GM19463 (cell line): ENCODE measurements around the gene GOLGA8K.
"Not testable (repeated sequence)": the region's sequence is repeated elsewhere in the genome, so short reads cannot be mapped to it uniquely, and the experiment has no call there.

Source experiments
- ATAC-seq: cut with Tn5 transposase; IDR thresholded peaks from one replicate; pipeline ENCODE4 v1.9.1; 2021; ENCODE audit warnings: mild to moderate bottlenecking, moderate library complexity; ENCODE audit not compliant: unreplicated experiment

The GOLGA8K gene

DNA sequence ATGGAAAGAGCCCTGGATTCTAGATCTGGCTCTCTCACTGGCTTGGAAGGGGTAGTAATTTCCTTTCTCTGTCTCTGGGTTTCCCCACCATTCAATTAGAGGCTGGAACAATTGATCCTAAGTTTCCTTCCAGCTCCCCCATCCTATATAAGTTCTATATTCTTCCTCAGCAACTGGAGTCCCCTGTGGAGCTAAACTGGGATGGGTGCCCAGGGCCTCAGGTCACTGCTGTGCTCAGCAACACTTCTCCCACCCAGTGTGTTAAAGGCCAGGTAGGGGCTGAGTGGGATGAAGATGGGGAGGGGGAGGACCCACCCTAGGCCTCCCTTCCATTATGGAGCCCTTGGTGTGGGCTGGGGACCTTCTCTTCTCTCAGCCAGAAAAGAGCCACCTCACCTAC, 46.2 kb downstream of the GOLGA8K start:
- ATAC-seq, result not testable (repeated sequence)

DNA sequence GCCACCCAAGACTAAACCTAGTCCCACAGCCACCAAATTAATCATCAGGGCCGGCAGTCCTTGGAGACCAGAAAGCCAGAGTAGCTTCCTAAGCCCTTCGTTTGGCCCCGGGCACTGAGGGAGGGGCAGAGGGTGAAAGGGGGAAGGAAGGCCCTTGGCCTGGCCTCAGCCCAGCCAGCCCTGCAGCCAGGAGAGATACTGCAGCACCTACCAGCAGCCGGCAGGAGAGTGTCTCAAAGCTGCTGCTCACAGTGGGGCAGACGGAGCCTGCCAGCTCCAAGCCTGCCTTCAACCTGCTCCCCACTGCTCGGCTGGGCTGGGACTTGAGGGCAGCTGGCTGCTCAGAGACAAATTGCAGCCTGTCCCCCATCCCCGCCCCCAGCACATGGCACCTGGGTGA, 50.3 kb downstream of the GOLGA8K start:
- not testable (repeated sequence) for ATAC-seq

DNA sequence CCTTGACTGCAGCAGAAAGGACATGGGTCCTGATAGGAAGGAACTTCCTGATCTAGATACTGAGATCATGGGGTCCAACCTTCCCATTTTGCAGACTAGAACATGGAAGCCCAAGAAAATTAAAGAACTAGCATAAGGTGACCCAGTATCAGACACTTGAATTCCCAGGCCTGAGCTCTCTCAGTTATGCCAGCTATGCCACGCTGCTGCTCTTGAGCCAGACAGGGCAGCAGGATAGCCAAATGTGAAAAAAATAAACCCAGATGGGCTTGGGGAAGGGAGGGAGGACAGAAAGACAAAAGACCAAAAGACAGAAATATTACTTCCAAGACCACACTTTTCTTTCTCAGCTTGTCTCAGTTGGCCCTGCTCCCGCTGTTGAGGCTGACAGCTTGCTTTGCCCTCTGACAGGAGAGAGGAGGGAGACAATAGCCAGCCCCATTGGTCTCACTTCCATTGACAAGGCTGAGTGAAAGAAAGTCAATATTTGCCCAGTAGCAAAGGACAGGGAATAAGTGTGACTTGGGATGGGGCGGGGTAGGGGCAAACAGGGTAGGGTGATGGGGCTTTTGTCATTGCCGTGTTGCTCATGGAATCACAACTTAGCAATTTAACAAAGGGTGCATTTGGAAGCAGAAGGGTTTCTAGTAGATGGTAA, 52.4 kb downstream of the GOLGA8K start:
- ATAC-seq, result not testable (repeated sequence)

DNA sequence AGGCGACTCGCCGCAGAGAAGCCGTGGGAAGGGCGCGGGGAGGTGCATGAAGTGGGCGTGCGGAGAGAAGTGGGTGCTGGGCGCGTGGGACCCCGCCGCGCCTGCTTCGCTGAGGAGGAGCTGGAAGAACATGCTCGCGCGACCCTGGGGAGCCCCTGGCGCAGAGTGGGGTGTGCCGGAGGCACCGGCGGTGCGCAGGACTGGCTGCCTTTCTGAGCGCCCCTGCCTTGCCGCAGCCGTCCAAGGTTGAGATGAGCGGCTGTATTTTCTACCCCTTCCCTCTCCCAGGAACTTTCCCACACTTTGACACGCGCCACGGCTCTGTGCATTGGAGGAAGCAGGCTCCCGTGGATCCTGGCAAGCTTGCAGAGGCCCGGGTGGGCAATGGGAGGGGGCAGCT, 56.1 kb downstream of the GOLGA8K start:
- ATAC-seq, result not testable (repeated sequence)

DNA sequence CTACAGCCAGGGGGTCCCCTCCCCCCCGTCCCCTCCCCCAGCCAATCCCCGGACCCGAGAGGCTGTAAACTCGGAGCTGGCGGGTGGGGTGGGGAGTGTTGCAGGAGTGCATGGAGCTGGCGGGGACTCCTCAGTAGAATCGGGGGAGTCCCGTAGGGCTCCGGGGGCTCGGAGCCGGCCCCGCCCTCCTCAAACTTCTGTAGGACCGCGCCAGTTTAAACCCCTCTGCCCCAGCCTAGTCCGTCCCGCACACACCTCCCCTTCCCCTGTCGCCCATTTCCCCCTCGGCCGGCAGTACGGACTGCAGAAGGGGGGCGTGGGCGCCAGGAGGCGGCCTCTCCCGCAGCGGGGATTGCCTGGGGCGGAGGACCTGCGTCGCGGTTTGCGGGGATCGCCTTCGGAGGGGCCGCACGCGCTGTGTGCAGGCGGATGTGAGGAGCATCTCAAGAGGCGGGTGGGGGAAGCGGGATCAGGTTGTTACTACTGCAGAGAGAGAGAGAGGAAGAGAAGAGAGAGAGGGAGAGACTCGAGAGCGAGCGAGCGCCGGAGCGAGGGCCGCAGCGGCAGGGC, 57.0 kb downstream of the GOLGA8K start:
- ATAC-seq, result not testable (repeated sequence)

DNA sequence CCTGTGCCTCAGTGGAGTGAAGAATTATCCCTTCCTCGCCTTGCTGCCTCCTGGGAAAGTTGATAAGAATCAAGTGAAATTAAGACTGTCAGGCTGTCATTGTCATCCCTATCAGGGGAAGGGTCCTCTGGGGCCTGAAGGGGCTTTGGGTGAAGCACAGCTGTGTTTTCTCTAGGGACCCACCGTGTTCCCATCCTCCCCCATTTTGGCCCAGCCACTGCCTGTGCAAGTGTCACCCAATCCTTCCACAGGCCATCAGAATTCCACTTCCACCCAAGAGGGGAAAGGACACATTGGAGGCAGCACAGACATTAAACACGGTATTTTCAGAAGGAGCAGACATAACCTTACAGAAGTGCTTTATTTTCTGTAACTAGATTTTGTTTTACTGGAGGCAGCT, 59.2 kb downstream of the GOLGA8K start:
- ATAC-seq, result not testable (repeated sequence)
